Activated CD4-positive, alpha-beta memory T cell treated with anti-CD3 and anti-CD28 coated beads, Interleukin-2, amount 10 ng/mL, durations not matched to agents 7 days and 5 days (primary cell): ENCODE data around the gene RRP1. TPM values are rescaled to one million over a fixed set of nuclear protein-coding genes. Genes with fewer than 3 reads are reported as not detected.

ENCODE experiments used
- CTCF ChIA-PET: fragments of 350-600 bp; sonication (Branson Sonifier 250); formaldehyde crosslinking; loops from one replicate; lab custom pipeline; 2021; ENCODE audit warnings: antibody characterized with exemption, inconsistent platforms; lab: Charles Lee
- POLR2A ChIA-PET: fragments of 350-600 bp; sonication (Branson Sonifier 250); formaldehyde crosslinking; loops from one replicate; lab custom pipeline; 2021; ENCODE audit warnings: antibody characterized with exemption; lab: Charles Lee
- DNase-seq: peaks from one replicate; pipeline ENCODE4 v3.0.0-alpha.2; 2020
- H3K27ac Mint-ChIP-seq: one replicate; pipeline ENCODE4 v1.8.0; 2021; ENCODE audit warnings: mild to moderate bottlenecking, mixed read lengths
- H3K27me3 Mint-ChIP-seq: one replicate; pipeline ENCODE4 v1.8.0; 2021; ENCODE audit warnings: mixed read lengths
- H3K36me3 Mint-ChIP-seq: one replicate; pipeline ENCODE4 v1.8.0; 2021; ENCODE audit warnings: low read depth, mixed read lengths
- H3K4me1 Mint-ChIP-seq: one replicate; pipeline ENCODE4 v1.8.0; 2021; ENCODE audit warnings: mixed read lengths
- H3K4me3 Mint-ChIP-seq: one replicate; pipeline ENCODE4 v1.8.0; 2021; ENCODE audit warnings: mild to moderate bottlenecking, mixed read lengths
- H3K9me3 Mint-ChIP-seq: one replicate; pipeline ENCODE4 v1.8.0; 2021; ENCODE audit warnings: mixed read lengths
- total RNA-seq, 2 experiments: library from RNA; stranded (reverse); gene quantifications; one replicate each; pipeline ENCODE4 v1.2.3, GENCODE V29; 2021

RRP1 gene
- total RNA-seq, 2 experiments from 2014 or later, result 22.4 to 22.6 TPM

DNA sequence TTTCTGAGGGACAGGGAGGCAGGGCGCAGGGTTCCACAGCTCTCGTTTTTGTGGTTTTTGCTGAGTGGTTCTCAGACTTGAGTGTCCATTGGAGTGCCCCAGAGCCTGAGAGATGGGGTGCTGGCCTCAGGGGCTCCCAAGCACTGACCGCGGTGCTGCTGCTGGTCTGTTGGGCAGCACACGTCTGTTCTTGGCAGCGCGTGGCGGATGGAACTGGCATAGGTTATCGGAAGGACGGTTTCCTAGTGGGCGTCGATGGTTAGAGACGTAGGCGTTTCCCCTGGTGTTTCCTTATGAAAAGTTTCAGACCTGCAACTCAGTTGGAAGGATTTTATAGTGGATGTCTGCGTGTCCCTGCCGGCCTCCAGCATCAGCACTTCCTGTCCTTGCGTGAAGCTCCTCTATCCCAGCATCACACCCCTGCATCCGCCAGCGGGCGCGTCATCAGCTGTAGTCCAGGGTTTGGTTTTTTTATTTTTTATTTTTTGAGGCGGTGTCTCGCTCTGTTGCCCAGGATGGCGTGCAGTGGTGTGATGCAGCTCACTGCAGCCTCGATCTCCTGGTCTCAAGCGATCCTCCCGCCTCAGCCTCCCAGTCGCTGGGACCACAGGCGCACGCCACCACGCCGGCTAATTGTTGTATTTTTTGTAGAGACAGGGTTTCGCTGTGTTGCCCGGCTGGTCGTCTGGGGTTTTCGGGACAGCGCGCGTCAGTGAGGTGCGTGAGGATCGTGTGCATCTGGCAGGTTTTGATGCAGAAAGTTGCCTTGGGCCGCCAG lies 11.8 kb downstream of the RRP1 start:
- Mint-ChIP-seq H3K27me3 (no peaks in the 10 kb centered on the region), H3K4me1 (no peaks in the 10 kb centered on the region), H3K36me3 (peaks cover 44% of the 10 kb centered on the region), H3K9me3 (no peaks in the 10 kb centered on the region), H3K4me3 (no peak overlapping the region), H3K27ac (no peak overlapping the region)
- ChIA-PET POLR2A (interaction anchor here (1.5 kb wide), 1 partner anchor 12 kb away, joined by 7 read pairs; the partner anchor contains the start of gene RRP1), CTCF (interaction anchor here (1.8 kb wide), 1 partner anchor 11 kb away, joined by 7 read pairs; no protein-coding TSS in a partner anchor)
- no peak for DNase-seq

DNA sequence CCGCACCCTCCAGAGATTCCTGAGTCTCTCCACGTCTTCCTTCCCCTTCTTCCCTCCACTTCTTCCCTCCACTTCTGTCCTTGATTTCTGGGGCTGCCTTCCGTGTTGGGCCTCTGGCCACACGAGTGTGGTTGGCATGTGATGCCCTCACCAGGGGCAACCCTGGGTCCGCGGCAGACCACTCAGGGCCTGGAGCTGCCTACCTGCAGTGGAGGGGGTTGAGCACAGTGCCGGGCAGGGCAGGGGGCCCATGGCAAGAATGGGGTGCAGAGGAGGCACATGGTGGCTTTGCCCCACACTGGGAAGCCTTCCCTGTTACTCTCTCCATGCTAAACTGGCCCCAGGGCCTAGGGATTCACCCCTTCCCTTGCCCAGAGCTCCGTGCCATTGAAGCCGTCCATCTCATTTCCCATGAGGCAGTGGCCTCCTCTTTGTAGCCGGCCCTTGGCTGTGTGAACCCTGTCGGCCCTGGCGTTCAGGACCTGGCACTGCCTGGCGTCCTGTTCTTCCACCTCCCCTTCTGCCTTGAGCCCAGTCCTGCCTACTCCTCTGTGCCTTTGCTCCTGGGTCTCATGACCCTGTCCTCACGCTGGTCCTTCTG lies 13.4 kb downstream of the RRP1 start:
- H3K9me3 Mint-ChIP-seq, result no peaks in the 10 kb centered on the region
- H3K4me3 Mint-ChIP-seq, result no peak overlapping the region
- ChIA-PET CTCF (no interaction called here), POLR2A (no interaction called here)
- H3K27ac Mint-ChIP-seq, result no peak overlapping the region
- no peaks in the 10 kb centered on the region for H3K27me3 Mint-ChIP-seq
- no peaks in the 10 kb centered on the region for H3K4me1 Mint-ChIP-seq
- peaks cover 33% of the 10 kb centered on the region for H3K36me3 Mint-ChIP-seq
- no peak for DNase-seq

DNA sequence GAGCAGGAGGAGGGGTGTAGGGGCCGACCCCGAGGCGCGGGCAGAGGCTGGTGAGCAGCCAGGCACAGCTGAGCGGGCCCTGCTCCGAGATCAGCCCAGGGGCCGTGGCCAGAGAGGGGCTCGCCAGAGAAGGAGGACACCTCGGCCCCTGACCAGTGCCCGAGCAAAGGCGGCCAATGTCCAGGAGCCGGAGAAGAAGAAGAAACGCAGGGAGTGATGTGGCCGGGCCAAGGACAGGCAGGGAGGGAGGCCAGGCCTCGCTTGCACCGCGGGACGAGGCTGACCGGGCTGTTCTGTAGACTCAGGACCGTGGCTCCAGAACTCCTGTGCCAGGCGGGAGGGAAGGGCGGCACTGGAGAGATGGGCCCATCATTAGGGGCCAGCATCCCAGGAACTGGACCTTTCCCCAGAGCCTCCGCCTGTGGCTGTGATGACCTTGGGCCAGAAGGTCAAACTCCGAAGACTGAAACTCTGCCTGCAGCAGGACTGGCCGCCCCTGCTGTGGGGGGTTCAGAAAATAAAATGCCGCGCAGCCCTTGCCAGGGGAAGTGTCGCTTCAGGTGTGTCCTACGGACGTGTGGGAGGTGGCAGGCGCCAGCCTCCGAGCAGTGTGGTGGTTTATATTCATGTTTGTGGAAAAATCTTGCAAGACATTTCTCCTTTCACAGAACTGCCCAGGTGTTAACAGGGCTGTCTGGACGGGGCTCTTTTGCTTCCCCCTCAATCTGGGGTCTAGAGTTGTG lies 14.4 kb downstream of the RRP1 start:
- H3K27me3 Mint-ChIP-seq, result no peaks in the 10 kb centered on the region
- no peak for DNase-seq
- CTCF ChIA-PET, result no interaction called here
- POLR2A ChIA-PET, result no interaction called here
- H3K27ac Mint-ChIP-seq, result no peak overlapping the region
- no peak overlapping the region for H3K4me3 Mint-ChIP-seq
- no peaks in the 10 kb centered on the region for H3K4me1 Mint-ChIP-seq
- no peaks in the 10 kb centered on the region for H3K9me3 Mint-ChIP-seq
- H3K36me3 Mint-ChIP-seq, result peaks cover 27% of the 10 kb centered on the region

DNA sequence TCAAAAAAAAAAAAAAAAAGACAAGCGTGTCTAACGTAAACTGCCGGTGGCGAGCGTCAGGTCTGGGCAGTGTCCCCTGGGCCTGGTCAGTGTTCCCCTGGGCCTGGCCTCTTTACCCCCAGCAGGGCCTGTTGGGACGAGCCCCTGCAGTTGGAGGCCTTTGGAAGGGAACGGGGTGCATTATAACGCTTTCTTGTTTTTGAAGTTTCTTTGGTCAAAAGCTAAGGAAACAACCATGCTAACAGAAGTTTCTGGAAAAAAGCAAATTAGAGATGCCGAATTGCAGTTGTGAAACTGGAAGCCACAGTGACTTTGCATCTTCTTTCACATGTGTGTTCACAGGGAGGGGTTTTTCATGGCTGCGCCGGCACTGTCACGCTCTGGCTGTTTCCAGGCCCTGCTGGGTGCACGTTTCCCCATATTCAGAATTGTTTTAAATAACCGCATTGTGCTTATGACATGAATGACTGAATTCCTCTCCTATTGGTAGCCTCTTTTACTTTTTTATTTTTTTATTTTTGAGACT lies 16.0 kb downstream of the RRP1 start:
- Mint-ChIP-seq H3K27ac (no peak overlapping the region), H3K9me3 (no peaks in the 10 kb centered on the region), H3K4me3 (no peak overlapping the region), H3K4me1 (no peaks in the 10 kb centered on the region), H3K27me3 (no peaks in the 10 kb centered on the region), H3K36me3 (peaks cover 20% of the 10 kb centered on the region)
- ChIA-PET POLR2A (no interaction called here), CTCF (interaction anchor here (0.6 to 1.2 kb wide), 2 partner anchors 13 to 170 kb away, joined by 3 read pairs; no protein-coding TSS in a partner anchor)
- DNase-seq, result no peak

DNA sequence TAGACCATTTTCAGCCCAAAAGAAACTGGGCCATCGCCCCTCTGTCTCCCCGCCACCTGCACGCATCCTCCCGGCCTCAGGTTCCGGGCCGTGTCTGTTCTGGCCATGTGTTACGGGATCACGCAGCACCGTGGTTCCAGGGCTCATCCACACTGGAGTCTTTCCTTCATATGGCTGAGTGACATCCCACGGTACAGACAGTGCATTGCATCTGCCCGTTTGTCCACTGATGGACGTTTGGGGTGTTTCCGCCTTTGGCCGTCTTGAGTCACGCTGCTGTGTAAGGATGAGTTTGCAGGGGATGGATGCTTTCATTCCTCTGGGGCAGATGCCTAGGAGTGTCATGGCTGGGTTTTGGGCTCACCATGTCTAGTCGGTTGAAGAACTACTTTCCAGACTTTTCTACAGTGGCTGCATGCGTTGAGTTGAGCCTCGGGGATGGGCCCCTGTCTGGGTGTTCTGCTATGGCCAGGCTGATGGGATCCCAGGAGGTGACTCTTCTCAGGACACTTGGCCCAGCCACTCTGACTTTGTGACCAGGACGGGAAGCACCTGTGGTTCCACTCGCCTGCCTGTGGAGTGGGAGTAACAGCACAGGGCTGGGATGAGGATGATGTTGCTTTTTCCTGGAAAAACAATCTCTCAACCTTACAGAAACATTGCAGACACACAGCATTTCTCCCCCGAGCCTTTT lies 16.8 kb downstream of the RRP1 start:
- H3K27ac Mint-ChIP-seq, result no peak overlapping the region
- CTCF ChIA-PET, result no interaction called here

DNA sequence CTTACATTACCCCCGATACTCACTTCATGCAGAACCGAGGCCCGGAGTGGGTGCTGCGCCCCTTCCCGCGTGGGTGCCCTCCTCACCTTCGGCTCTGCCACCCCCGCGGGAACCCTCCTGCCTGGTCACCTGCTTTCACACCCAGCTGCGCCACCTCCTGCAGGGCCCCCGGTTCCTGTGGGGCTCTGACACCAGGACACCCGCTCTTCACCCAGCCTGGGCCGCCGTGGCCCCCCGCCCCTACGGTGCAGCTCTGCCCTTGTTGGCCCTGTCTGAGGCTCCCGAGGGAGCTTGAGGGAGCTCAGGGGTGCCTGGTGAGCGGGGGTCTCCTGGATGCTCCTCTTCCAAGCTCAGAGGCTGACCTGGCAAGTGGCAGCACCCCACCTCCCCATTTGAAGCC lies 19.0 kb downstream of the RRP1 start:
- POLR2A ChIA-PET, result interaction anchor here (0.9 kb wide), 1 partner anchor 36 kb away, joined by 4 read pairs; no protein-coding TSS in a partner anchor
- H3K36me3 Mint-ChIP-seq, result no peaks in the 10 kb centered on the region
- no peak overlapping the region for H3K4me3 Mint-ChIP-seq
- DNase-seq, result no peak
- no peaks in the 10 kb centered on the region for H3K9me3 Mint-ChIP-seq
- peaks cover 10% of the 10 kb centered on the region for H3K4me1 Mint-ChIP-seq
- H3K27me3 Mint-ChIP-seq, result no peaks in the 10 kb centered on the region
- no peak overlapping the region for H3K27ac Mint-ChIP-seq
- CTCF ChIA-PET, result interaction anchor here (0.8 to 1.4 kb wide), 2 partner anchors 84 to 167 kb away, joined by 3 to 5 read pairs; no protein-coding TSS in a partner anchor

More for the DNA sequence above, 16.8 kb downstream of the RRP1 start:
- Mint-ChIP-seq H3K36me3 (peaks cover 12% of the 10 kb centered on the region), H3K9me3 (no peaks in the 10 kb centered on the region), H3K4me1 (peaks cover 6% of the 10 kb centered on the region), H3K27me3 (no peaks in the 10 kb centered on the region), H3K4me3 (no peak overlapping the region)
- DNase-seq, result no peak
- POLR2A ChIA-PET, result no interaction called here

DNA sequence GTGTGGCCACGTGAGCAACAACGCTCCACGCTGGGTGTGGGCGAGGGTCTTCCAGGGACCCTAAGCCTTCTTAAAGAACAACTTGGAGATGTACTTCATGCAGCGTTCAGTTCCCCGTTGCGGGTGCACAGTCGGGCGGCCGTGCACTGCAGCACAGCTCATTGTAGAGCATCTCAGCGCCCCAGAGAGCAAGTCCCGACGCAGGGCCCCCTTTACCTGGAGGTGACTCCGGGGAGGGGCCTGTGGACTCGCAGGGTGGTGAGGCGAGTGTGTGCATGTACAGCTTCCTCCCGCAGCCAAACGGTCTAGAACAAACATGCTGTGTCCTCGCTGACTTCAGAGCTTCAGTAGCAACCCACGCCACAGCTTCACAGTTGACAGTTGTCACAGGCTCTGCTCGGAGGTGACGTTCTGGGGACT lies 19.5 kb downstream of the RRP1 start:
- POLR2A ChIA-PET, result interaction anchor here (0.9 kb wide), 1 partner anchor 36 kb away, joined by 4 read pairs; no protein-coding TSS in a partner anchor

DNA sequence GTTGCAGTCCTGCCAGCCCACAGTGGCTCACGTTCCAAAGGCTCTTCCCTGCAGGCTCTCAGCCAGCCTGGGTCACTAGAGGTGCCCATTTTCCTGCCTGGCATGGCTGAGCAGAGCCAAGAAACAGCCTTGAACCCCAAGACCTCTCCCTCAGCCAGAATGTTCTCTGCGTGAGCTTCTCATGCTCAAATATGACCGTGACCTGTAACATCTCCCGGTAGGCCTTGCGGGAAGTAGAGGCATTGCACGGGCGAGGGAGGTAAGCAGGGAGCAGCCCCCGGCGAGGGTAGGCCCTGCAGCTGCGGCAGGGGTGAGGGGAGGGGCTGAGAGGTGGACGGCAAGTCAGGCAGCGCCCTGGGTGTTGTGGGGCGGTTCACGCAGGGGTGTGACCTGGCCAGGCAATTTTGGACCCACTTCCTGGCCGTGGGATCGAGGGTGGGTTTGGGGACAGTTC lies 20.0 kb downstream of the RRP1 start:
- Mint-ChIP-seq H3K27me3 (no peaks in the 10 kb centered on the region), H3K4me1 (peaks cover 10% of the 10 kb centered on the region), H3K36me3 (no peaks in the 10 kb centered on the region), H3K27ac (no peak overlapping the region), H3K4me3 (no peak overlapping the region), H3K9me3 (no peaks in the 10 kb centered on the region)
- ChIA-PET POLR2A (no interaction called here), CTCF (interaction anchor here (1.0 to 1.4 kb wide), 2 partner anchors 16 to 83 kb away, joined by 3 read pairs; no protein-coding TSS in a partner anchor)
- no peak for DNase-seq

More for the DNA sequence above, 19.5 kb downstream of the RRP1 start:
- no peak for DNase-seq
- CTCF ChIA-PET, result interaction anchor here (0.8 to 1.4 kb wide), 3 partner anchors 16 to 166 kb away, joined by 3 to 5 read pairs (median 3); no protein-coding TSS in a partner anchor
- Mint-ChIP-seq H3K36me3 (no peaks in the 10 kb centered on the region), H3K4me3 (no peak overlapping the region), H3K4me1 (peaks cover 10% of the 10 kb centered on the region), H3K27me3 (no peaks in the 10 kb centered on the region), H3K9me3 (no peaks in the 10 kb centered on the region), H3K27ac (no peak overlapping the region)

DNA sequence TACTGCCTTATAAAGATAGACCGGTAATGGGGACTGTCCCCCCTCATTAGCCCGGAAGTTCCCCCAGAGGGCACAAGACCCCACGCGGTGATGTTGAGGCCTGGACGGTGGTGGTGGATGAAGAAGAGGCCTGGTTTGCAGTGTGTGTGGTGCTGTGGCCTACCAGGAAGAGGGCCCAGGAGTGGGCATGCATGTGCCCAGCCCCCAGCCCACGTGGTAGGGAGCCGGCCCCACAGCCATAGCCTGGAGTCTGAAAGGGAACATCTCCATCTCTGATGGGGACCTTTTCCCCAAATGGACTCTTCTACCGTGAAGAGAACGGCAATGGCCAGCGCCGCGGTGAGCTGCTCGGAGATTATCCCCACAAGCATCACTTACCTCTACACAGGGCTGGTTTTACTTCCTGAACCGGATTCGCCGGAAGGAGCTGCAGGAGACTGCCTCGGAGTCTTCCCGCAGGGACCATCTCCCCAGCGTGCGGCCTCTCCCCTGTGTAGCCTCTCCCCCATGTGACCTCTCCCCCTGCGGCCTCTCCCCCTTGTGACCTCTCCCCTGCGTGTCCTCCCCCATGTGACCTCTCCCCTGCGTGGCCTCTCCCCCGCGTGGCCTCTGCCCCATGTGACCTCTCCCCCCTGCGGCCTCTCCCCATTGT lies 20.6 kb downstream of the RRP1 start:
- H3K27ac Mint-ChIP-seq, result no peak overlapping the region
- ChIA-PET POLR2A (interaction anchor here (0.8 kb wide), 1 partner anchor 20 kb away, joined by 3 read pairs; no protein-coding TSS in a partner anchor), CTCF (interaction anchor here (1.0 to 1.8 kb wide), 9 partner anchors 15 to 170 kb away, joined by 3 to 8 read pairs (median 4); no protein-coding TSS in a partner anchor)
- H3K36me3 Mint-ChIP-seq, result no peaks in the 10 kb centered on the region
- no peaks in the 10 kb centered on the region for H3K9me3 Mint-ChIP-seq
- no peak for DNase-seq
- no peak overlapping the region for H3K4me3 Mint-ChIP-seq
- H3K27me3 Mint-ChIP-seq, result no peaks in the 10 kb centered on the region
- peaks cover 14% of the 10 kb centered on the region for H3K4me1 Mint-ChIP-seq

DNA sequence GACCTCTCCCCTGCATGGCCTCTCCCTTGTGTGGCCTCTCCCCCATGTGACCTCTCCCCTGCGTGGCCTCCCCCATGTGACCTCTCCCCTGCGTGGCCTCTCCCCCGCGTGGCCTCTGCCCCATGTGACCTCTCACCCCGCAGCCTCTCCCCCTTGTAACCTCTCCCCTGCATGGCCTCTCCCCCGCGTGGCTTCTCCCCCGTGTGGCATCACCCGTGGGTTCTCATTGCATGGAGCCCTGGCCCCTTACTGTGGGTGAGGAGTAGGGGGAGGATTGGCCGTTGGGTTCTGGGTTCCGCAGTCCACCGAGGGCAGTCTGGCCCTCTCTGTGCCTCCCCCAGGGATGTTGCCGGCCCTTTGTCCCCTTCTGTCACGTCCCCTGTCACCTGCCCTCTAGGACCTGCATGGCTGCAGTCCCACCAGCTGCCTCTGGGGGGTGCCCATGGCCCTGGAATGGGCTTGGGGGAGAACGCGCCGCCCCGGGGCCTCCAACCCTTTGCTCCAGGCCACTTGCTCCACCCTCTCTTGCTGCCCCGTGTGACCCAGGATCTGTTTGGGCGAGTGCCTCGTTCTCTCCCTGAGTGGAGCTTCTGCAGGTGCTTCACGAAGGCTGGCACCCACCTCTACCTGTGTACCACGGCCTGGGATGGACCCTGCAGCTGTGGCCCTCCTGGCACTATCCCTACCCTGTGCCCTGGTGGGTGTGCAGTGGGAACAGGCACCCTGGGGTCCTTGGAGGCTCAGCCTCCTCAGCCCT lies 21.3 kb downstream of the RRP1 start:
- POLR2A ChIA-PET, result interaction anchor here (0.8 kb wide), 1 partner anchor 21 kb away, joined by 3 read pairs; no protein-coding TSS in a partner anchor
- H3K4me3 Mint-ChIP-seq, result no peak overlapping the region
- no peaks in the 10 kb centered on the region for H3K27me3 Mint-ChIP-seq
- H3K9me3 Mint-ChIP-seq, result no peaks in the 10 kb centered on the region
- H3K36me3 Mint-ChIP-seq, result no peaks in the 10 kb centered on the region
- H3K4me1 Mint-ChIP-seq, result peaks cover 14% of the 10 kb centered on the region
- CTCF ChIA-PET, result interaction anchor here (0.6 to 1.8 kb wide), 10 partner anchors 15 to 170 kb away, joined by 3 to 8 read pairs (median 4); no protein-coding TSS in a partner anchor
- H3K27ac Mint-ChIP-seq, result no peak overlapping the region
- DNase-seq, result peak; percentile 92
